IPS-20b (cell line): Measurements from ENCODE around the gene XYLT1.
A peak's percentile ranks its signal among the peaks of the same experiment; 100 is the strongest.
"Not testable (repeated sequence)": the region's sequence is repeated elsewhere in the genome, so short reads cannot be mapped to it uniquely, and the experiment has no call there.

Experiments
- H3K27ac ChIP-seq: one replicate; pipeline ENCODE4 v1.5.1; 2013; ENCODE audit warnings: low read length
- H3K27me3 ChIP-seq: 2 replicates; pipeline ENCODE4 v1.6.1; 2013; ENCODE audit warnings: mild to moderate bottlenecking, low read length, inconsistent platforms; ENCODE audit not compliant: insufficient read depth
- H3K36me3 ChIP-seq: 2 replicates; pipeline ENCODE4 v1.6.1; 2013; ENCODE audit warnings: low read depth, mild to moderate bottlenecking, inconsistent platforms, low read length, moderate library complexity; ENCODE audit not compliant: insufficient read depth
- H3K4me1 ChIP-seq: 2 replicates; pipeline ENCODE4 v1.6.1; 2013; ENCODE audit warnings: mild to moderate bottlenecking, control low read depth, inconsistent platforms, low read length, moderate library complexity; ENCODE audit not compliant: insufficient read depth
- H3K4me3 ChIP-seq: 2 replicates; pipeline ENCODE4 v1.5.1; 2013; ENCODE audit warnings: mild to moderate bottlenecking, low read length, inconsistent platforms
- H3K9ac ChIP-seq: 2 replicates; pipeline ENCODE4 v1.6.1; 2013; ENCODE audit warnings: low read depth, mild to moderate bottlenecking, inconsistent platforms, low read length, moderate library complexity
- H3K9me3 ChIP-seq: 2 replicates; pipeline ENCODE4 v1.6.1; 2013; ENCODE audit warnings: mild to moderate bottlenecking, low read depth, low read length, inconsistent platforms; ENCODE audit not compliant: insufficient read depth

The XYLT1 gene

GRCh38 chr16:17481736-17482135 is 11.0 kb upstream of the XYLT1 start:
- H3K4me1 ChIP-seq, result peaks cover 8% of the 10 kb centered on the region; the same call in 1 of the 2 replicates
- no peaks in the 10 kb centered on the region for H3K36me3 ChIP-seq
- no peak overlapping the region for H3K27ac ChIP-seq
- no peaks in the 10 kb centered on the region for H3K9me3 ChIP-seq
- no peak overlapping the region for H3K4me3 ChIP-seq
- H3K9ac ChIP-seq, result no peak overlapping the region
- no peaks in the 10 kb centered on the region for H3K27me3 ChIP-seq

GRCh38 chr16:17477260-17477545 is 6.4 kb upstream of the XYLT1 start:
- H3K36me3 ChIP-seq, result not testable (repeated sequence)

GRCh38 chr16:17476414-17477259 is 5.9 kb upstream of the XYLT1 start:
- Histone ChIP-seq H3K4me3 (no peak overlapping the region), H3K27me3 (peaks cover 5% of the 10 kb centered on the region), H3K9me3 (no peaks in the 10 kb centered on the region), H3K27ac (no peak overlapping the region), H3K9ac (no peak overlapping the region), H3K4me1 (peaks cover 10% of the 10 kb centered on the region; the same call in 1 of the 2 replicates), H3K36me3 (no peaks in the 10 kb centered on the region)

More at GRCh38 chr16:17477260-17477545, 6.4 kb upstream of the XYLT1 start:
- H3K27me3 ChIP-seq, H3K9me3 ChIP-seq, H3K27ac ChIP-seq, H3K4me3 ChIP-seq, H3K9ac ChIP-seq, H3K4me1 ChIP-seq: not testable (repeated sequence)

- Histone ChIP-seq H3K9me3 (no peaks in the 10 kb centered on the region), H3K4me3 (no peak overlapping the region), H3K4me1 (peaks cover 10% of the 10 kb centered on the region; the same call in 1 of the 2 replicates), H3K9ac (no peak overlapping the region), H3K36me3 (no peaks in the 10 kb centered on the region), H3K27ac (no peak overlapping the region), H3K27me3 (peaks cover 12% of the 10 kb centered on the region)
These were observed 4.3 kb upstream of the XYLT1 start for GRCh38 chr16:17475104-17475503.

GRCh38 chr16:17474572-17474971 is 3.8 kb upstream of the XYLT1 start:
- Histone ChIP-seq H3K36me3 (no peaks in the 10 kb centered on the region), H3K27ac (no peak overlapping the region), H3K9ac (no peak overlapping the region)

GRCh38 chr16:17474037-17474436 is 3.3 kb upstream of the XYLT1 start:
- no peak overlapping the region for H3K9ac ChIP-seq
- H3K4me3 ChIP-seq, result no peak overlapping the region
- peaks cover 17% of the 10 kb centered on the region for H3K4me1 ChIP-seq
- H3K27me3 ChIP-seq, result peaks cover 23% of the 10 kb centered on the region
- no peak overlapping the region for H3K27ac ChIP-seq
- no peaks in the 10 kb centered on the region for H3K9me3 ChIP-seq
- H3K36me3 ChIP-seq, result no peaks in the 10 kb centered on the region

More at GRCh38 chr16:17474572-17474971, 3.8 kb upstream of the XYLT1 start:
- Histone ChIP-seq H3K4me1 (peaks cover 11% of the 10 kb centered on the region; the same call in 1 of the 2 replicates), H3K4me3 (no peak overlapping the region), H3K9me3 (no peaks in the 10 kb centered on the region), H3K27me3 (peaks cover 18% of the 10 kb centered on the region)

DNA sequence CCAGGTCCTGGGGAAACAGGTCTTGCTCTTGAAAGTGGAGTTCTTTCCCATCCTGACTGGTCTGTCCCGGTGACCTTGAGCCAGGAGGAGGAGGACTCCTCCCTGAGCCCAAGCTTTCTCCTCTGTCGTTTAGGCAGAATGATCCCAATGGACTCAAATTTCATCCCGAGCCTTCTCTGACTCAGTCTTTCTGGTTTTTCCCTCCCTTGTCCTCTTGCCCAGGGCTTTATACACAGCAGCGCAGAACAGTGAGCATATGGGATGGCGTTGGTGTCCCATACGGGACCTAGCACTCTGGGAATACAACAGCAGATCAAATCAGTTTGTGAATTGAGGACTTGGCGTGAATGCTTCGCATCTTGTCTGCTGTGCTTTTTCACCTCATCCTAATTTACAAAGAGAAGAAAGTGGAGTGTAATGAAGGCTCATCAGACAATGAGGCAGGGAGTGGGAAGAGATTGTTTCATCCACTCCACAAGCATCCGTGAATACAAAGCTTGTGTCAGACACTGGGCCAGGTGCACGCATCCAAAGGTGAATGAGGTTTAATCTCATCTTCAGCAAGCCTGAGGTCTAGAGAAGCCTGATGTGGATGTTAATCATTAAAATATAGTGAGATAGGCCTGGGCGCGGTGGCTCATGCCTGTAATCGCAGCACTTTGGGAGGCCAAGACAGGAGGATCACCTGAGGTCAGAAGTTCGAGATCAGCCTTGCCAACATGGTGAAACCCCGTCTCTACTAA is 1.1 kb upstream of the XYLT1 start:
- H3K27ac ChIP-seq, result no peak overlapping the region
- no peak overlapping the region for H3K9ac ChIP-seq
- peaks cover 33% of the 10 kb centered on the region for H3K4me1 ChIP-seq
- H3K4me3 ChIP-seq, result no peak overlapping the region; the same call in 1 of the 2 replicates
- H3K36me3 ChIP-seq, result no peaks in the 10 kb centered on the region
- peaks cover 35% of the 10 kb centered on the region for H3K27me3 ChIP-seq
- no peaks in the 10 kb centered on the region for H3K9me3 ChIP-seq

DNA sequence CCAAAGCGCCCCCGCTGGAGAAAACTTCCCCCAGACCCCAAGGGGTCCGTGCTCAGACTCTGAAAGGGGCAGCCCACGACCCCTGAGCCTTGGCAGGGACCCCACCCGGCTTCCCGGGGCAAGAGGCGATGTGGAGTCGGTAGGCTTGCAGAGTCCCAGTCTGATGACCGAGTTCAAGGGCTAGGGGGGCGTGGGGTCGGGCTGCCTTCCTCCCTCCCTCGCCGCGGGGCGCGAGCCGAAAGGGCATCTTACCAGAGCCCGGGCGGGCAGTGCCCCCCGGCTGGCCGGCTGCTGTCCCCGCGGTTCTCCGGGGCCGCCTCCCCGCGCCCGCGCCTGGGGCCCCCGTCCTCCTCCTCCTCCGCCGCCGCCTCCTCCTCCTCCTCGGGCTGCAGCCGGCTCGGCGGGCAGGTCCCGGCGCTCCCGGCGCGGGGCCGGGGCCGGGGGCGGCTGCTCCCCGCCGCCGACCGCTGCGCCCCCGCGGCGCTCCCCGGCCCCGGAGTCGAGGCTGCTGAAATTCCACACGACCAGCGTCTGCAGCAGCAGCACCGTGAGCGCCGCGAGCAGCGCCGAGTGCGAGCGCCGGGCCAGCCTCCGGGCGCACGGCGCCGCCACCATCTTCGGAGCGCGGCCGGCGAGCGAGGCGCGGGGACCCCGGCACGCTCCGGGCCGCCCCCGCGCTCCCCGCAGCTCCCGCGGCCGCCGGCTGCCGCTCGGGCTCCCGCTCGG is 415 bp downstream of the XYLT1 start:
- peaks cover 35% of the 10 kb centered on the region for H3K27me3 ChIP-seq
- no peak overlapping the region for H3K27ac ChIP-seq
- H3K4me3 ChIP-seq, result peak overlapping the region; percentile 78
- peaks cover 41% of the 10 kb centered on the region for H3K4me1 ChIP-seq
- H3K9ac ChIP-seq, result peak overlapping the region; percentile 70; the same call in 1 of the 2 replicates
- no peaks in the 10 kb centered on the region for H3K9me3 ChIP-seq
- H3K36me3 ChIP-seq, result no peaks in the 10 kb centered on the region

DNA sequence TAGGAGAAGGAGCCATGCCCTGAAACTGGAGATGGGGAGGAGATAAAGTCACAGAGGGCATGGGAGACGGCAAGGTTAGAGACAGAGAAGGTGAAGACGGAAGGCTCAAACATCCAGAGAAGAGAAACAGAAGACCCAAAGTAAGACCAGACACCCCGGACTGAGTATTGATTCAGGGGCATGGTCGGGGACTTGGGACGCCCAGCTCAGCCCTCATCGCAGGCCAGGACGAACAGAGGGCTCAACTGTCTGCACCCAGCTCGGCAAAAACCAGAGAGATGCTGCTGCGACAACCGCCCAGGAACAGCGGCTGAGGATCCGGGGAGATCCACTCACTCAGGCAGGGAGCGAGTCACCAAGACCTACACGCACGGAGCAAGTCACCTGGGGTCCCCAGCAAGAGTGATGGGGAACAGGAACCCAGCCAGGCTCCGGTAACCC is 999 bp downstream of the XYLT1 start:
- Histone ChIP-seq H3K27me3 (peaks cover 35% of the 10 kb centered on the region), H3K9ac (peak overlapping the region; percentile 70; the same call in 1 of the 2 replicates), H3K4me3 (peak overlapping the region; percentile 78), H3K27ac (no peak overlapping the region), H3K9me3 (no peaks in the 10 kb centered on the region), H3K4me1 (peaks cover 39% of the 10 kb centered on the region), H3K36me3 (no peaks in the 10 kb centered on the region)

DNA sequence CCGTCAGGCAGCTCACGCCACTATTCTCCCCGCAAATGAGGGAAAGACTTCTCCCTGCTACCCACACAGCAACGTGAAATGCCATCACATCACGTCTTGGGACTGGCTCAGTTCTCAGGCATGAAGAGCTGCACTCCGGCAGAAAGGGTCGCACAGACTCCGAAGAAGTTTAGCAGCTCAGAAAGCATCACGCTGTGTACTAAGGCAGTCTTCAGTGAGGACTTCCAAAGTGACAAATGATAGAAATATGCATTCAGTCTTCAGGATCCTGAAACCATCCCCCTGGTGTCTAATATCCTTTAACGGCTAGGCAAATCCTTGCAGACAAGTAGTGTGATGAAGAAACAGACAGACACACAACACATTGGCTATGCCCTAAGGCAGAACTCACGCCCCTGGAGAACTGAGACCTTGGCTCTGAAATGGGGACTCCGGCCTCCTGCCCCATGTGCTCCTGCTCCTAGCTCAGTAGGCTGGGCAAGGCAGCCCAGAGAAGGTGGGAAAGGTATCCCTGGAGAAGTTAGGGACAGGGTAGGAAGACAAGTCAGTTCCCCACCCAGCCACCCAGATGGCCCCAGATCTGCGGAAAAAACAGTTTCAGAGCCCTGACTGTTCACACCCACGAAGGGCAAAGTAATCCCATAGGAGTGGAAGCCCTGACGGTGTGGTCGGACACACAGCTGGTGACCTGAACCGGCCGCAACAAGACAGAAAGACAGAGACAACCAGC is 1.6 kb downstream of the XYLT1 start:
- Histone ChIP-seq H3K9me3 (no peaks in the 10 kb centered on the region), H3K4me1 (peaks cover 38% of the 10 kb centered on the region), H3K36me3 (no peaks in the 10 kb centered on the region), H3K4me3 (peak overlapping the region; percentile 78), H3K27me3 (peaks cover 35% of the 10 kb centered on the region), H3K27ac (no peak overlapping the region), H3K9ac (peak overlapping the region; percentile 70; the same call in 1 of the 2 replicates)

DNA sequence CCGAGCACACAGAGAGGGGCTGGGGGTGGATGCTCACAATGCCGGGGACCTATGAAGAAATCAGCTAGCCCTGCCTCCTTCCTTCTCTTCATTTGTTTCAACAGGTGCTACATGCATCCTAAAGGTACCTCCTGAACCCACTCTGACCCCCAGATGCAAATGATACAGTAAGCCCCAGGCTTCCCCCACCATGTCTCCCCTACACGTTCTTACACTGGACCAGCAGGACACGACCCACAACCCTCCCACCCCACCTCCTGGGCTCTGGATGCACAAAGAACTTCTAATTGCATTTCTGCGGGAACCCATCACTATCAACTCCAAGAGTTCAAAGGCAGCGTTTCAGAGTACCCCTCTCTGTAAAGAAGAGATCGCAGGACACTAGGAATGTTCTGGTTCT is 2.1 kb downstream of the XYLT1 start:
- H3K27me3 ChIP-seq, result peaks cover 35% of the 10 kb centered on the region

More for the DNA sequence above, 2.1 kb downstream of the XYLT1 start:
- Histone ChIP-seq H3K4me1 (peaks cover 38% of the 10 kb centered on the region), H3K27ac (no peak overlapping the region), H3K4me3 (peak overlapping the region; percentile 78), H3K9ac (peak overlapping the region; percentile 70; the same call in 1 of the 2 replicates), H3K36me3 (no peaks in the 10 kb centered on the region), H3K9me3 (no peaks in the 10 kb centered on the region)
